ENCODE data around the gene LRRC17.
"Not testable (repeated sequence)": the region's sequence is repeated elsewhere in the genome, so short reads cannot be mapped to it uniquely, and the experiment has no call there.

The LRRC17 gene

GRCh38 chr7:102943423-102944169 lies 30.8 kb downstream of the LRRC17 start:
- DNase-seq, result no peak

GRCh38 chr7:102944241-102944640 lies 31.4 kb downstream of the LRRC17 start:
- no peak for DNase-seq

- no peak for DNase-seq
These were observed 39.0 kb downstream of the LRRC17 start for GRCh38 chr7:102951839-102952238.

GRCh38 chr7:102953406-102953805 lies 40.6 kb downstream of the LRRC17 start:
- DNase-seq, result no peak

GRCh38 chr7:102954359-102954758 lies 41.6 kb downstream of the LRRC17 start:
- not testable (repeated sequence) for DNase-seq

GRCh38 chr7:102958004-102958403 lies 45.2 kb downstream of the LRRC17 start:
- DNase-seq, result not testable (repeated sequence)

- not testable (repeated sequence) for DNase-seq
These were observed 49.2 kb downstream of the LRRC17 start for GRCh38 chr7:102961993-102962392.

GRCh38 chr7:102966465-102966864 lies 53.7 kb downstream of the LRRC17 start:
- no peak for DNase-seq

GRCh38 chr7:102967798-102968197 lies 55.0 kb downstream of the LRRC17 start:
- DNase-seq, result no peak

- DNase-seq, result no peak
These were observed 60.4 kb downstream of the LRRC17 start for GRCh38 chr7:102973096-102973802.

GRCh38 chr7:102974366-102975236 lies 61.8 kb downstream of the LRRC17 start:
- no peak for DNase-seq

- no peak for DNase-seq
These were observed 63.1 kb downstream of the LRRC17 start for GRCh38 chr7:102975854-102976253.

- DNase-seq, result no peak
These were observed 63.7 kb downstream of the LRRC17 start for GRCh38 chr7:102976493-102976892.

GRCh38 chr7:102977586-102977985 lies 64.8 kb downstream of the LRRC17 start:
- not testable (repeated sequence) for DNase-seq

GRCh38 chr7:102978284-102978683 lies 65.5 kb downstream of the LRRC17 start:
- DNase-seq, result no peak

GRCh38 chr7:102979670-102980069 lies 66.9 kb downstream of the LRRC17 start:
- no peak for DNase-seq

- DNase-seq, result no peak
These were observed 68.7 kb downstream of the LRRC17 start for GRCh38 chr7:102981451-102981850.

GRCh38 chr7:102982235-102982634 lies 69.4 kb downstream of the LRRC17 start:
- no peak for DNase-seq

- no peak for DNase-seq
These were observed 70.8 kb downstream of the LRRC17 start for GRCh38 chr7:102983602-102984001.

GRCh38 chr7:102985176-102985783 lies 72.5 kb downstream of the LRRC17 start:
- no peak for DNase-seq

GRCh38 chr7:102988088-102988487 lies 75.3 kb downstream of the LRRC17 start:
- DNase-seq, result no peak

- DNase-seq, result no peak
These were observed 76.1 kb downstream of the LRRC17 start for GRCh38 chr7:102988631-102989560.

All from NCI-H2029 treated with DMSO at 0.1 percent for 48 hours (cell line).